ENCODE data around the gene EPB41L1. TPM values are rescaled to one million over a fixed set of nuclear protein-coding genes. Genes with fewer than 3 reads are reported as not detected.

Gene EPB41L1
- total RNA-seq, 1 donor from 2014 or later, result 32.7 TPM

GRCh38 chr20:36121981-36122930 lies 32.3 kb upstream of the EPB41L1 start:
- Histone ChIP-seq H3K4me1 (peaks cover 9% of the 10 kb centered on the region), H3K9me3 (ENCODE audit: low read depth) (no peaks in the 10 kb centered on the region), H3K27me3 (no peaks in the 10 kb centered on the region), H3K4me2 (no peak overlapping the region), H3F3A (ENCODE audit: low read depth) (peaks cover 6% of the 10 kb centered on the region), H2AFZ (replicated peaks) (no peak overlapping the region), H4K20me1 (ENCODE audit: low read depth) (no peaks in the 10 kb centered on the region), H3K79me2 (ENCODE audit: low read depth) (no peaks in the 10 kb centered on the region), H3K4me3 (no peak overlapping the region), H3K9ac (no peak overlapping the region), H3K36me3 (no peaks in the 10 kb centered on the region), H3K27ac (no peak overlapping the region)
- no peak overlapping the region for H3K4me3 Mint-ChIP-seq
- no peaks in the 10 kb centered on the region for H3K36me3 Mint-ChIP-seq
- H3K9me3 Mint-ChIP-seq, result no peaks in the 10 kb centered on the region
- H3K4me1 Mint-ChIP-seq, result peaks cover 14% of the 10 kb centered on the region
- no peak overlapping the region for H3K27ac Mint-ChIP-seq
- no peak for DNase-seq (ENCODE audit: low spot score)
- TF ChIP-seq EZH2phosphoT487 (IDR thresholded peaks at IDR 0.05) (no peak), EZH2 (IDR thresholded peaks at IDR 0.05) (no peak), CTCF (IDR thresholded peaks at IDR 0.05) (no peak)
- H3K27me3 Mint-ChIP-seq (ENCODE audit: insufficient read depth, low read depth), result peaks cover 10% of the 10 kb centered on the region

DNA sequence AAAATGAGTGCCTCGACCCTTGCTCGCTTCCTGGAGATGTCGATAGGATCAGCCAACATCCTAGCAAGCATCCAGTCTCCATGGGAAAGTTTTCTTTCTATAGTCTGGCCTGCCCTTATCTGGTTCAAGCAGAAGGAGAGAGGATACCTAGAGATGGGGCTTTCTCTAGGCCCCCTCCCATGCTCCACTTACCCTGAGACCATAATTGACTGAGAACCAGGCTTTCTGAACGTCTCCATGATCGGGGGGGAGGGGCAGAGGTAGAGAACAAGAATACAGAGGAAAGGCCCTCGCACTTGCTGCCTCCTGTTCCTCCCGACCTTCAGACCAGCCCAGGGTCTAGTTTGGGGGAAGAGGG lies 31.6 kb upstream of the EPB41L1 start:
- Histone ChIP-seq H3K9ac (no peak overlapping the region), H3K27me3 (no peaks in the 10 kb centered on the region), H3F3A (ENCODE audit: low read depth) (peaks cover 6% of the 10 kb centered on the region), H4K20me1 (ENCODE audit: low read depth) (no peaks in the 10 kb centered on the region), H3K79me2 (ENCODE audit: low read depth) (no peaks in the 10 kb centered on the region), H3K9me3 (ENCODE audit: low read depth) (no peaks in the 10 kb centered on the region), H3K4me2 (no peak overlapping the region), H3K4me3 (no peak overlapping the region), H2AFZ (replicated peaks) (no peak overlapping the region), H3K27ac (no peak overlapping the region), H3K4me1 (peaks cover 15% of the 10 kb centered on the region), H3K36me3 (no peaks in the 10 kb centered on the region)
- Mint-ChIP-seq H3K4me1 (peaks cover 21% of the 10 kb centered on the region), H3K27ac (no peak overlapping the region), H3K9me3 (no peaks in the 10 kb centered on the region), H3K36me3 (no peaks in the 10 kb centered on the region), H3K4me3 (no peak overlapping the region), H3K27me3 (ENCODE audit: insufficient read depth, low read depth) (peaks cover 10% of the 10 kb centered on the region)
- TF ChIP-seq CTCF (IDR thresholded peaks at IDR 0.05), result no peak
- no peak for TF ChIP-seq EZH2phosphoT487 (IDR thresholded peaks at IDR 0.05)
- TF ChIP-seq EZH2 (IDR thresholded peaks at IDR 0.05), result no peak
- no peak for DNase-seq (ENCODE audit: low spot score)

DNA sequence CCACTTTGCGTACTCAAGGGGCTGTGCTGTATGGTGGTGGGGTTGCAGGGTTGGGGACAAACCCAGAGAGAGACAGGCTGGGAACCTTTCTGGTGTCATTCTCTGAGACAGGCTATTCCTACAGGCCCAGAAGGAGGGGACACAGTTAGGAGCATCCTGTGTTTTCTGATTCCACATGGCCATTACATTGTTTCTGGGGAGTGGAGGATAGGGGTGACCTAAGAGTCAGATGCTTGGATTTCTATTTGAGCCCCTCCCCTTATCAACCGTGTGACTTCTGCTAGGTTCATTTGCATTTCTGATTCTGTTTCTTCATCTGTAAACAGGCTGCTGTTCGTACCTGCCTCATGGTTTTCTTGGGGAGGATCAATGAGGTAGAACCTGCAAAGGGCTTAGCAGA lies 29.4 kb upstream of the EPB41L1 start:
- Mint-ChIP-seq H3K4me3 (no peak overlapping the region), H3K27ac (no peak overlapping the region), H3K4me1 (peaks cover 37% of the 10 kb centered on the region), H3K27me3 (ENCODE audit: insufficient read depth, low read depth) (peaks cover 8% of the 10 kb centered on the region), H3K36me3 (no peaks in the 10 kb centered on the region), H3K9me3 (no peaks in the 10 kb centered on the region)
- no peak overlapping the region for H3K4me3 ChIP-seq
- H3K27ac ChIP-seq, result no peak overlapping the region
- no peaks in the 10 kb centered on the region for H3K79me2 ChIP-seq (ENCODE audit: low read depth)
- peaks cover 6% of the 10 kb centered on the region for H3F3A ChIP-seq (ENCODE audit: low read depth)
- no peak overlapping the region for H3K4me2 ChIP-seq
- no peaks in the 10 kb centered on the region for H3K36me3 ChIP-seq
- no peaks in the 10 kb centered on the region for H4K20me1 ChIP-seq (ENCODE audit: low read depth)
- TF ChIP-seq EZH2 (IDR thresholded peaks at IDR 0.05), result no peak
- no peak for TF ChIP-seq EZH2phosphoT487 (IDR thresholded peaks at IDR 0.05)
- no peak for TF ChIP-seq CTCF (IDR thresholded peaks at IDR 0.05)
- H3K9ac ChIP-seq, result no peak overlapping the region
- peaks cover 15% of the 10 kb centered on the region for H3K4me1 ChIP-seq
- H3K27me3 ChIP-seq, result no peaks in the 10 kb centered on the region
- no peak overlapping the region for H2AFZ ChIP-seq (replicated peaks)
- no peaks in the 10 kb centered on the region for H3K9me3 ChIP-seq (ENCODE audit: low read depth)
- DNase-seq (ENCODE audit: low spot score), result no peak
